Adrenal gland (tissue), 12 donors: ENCODE data around the gene PRPF6. TPM values are rescaled to one million over a fixed set of nuclear protein-coding genes. Genes with fewer than 3 reads are reported as not detected.
"Not testable (repeated sequence)": the region's sequence is repeated elsewhere in the genome, so short reads cannot be mapped to it uniquely, and the experiment has no call there.

Experiments
- DNase-seq, 7 donors: peaks; one replicate each; pipeline ENCODE4 v3.0.0-alpha.2; 2019 to 2020
- H3K27ac ChIP-seq, 5 donors: fragments of 200-600 bp; sonication (generic) in 4 of 5; 1 replicate in 3 of 5; 2 replicates in 2 of 5; pipeline versions ENCODE4 v1.5.1 to v1.8.0; 2016 to 2020; ENCODE audit warnings: mild to moderate bottlenecking in 1 of 5
- H3K27me3 ChIP-seq: fragments of 200-600 bp; 2 replicates; pipeline ENCODE4 v1.8.0; 2021
- H3K36me3 ChIP-seq, 2 donors: fragments of 200-600 bp; replicated peaks in 1 of 2; 1 replicate in 1 of 2; 2 replicates in 1 of 2; pipeline versions ENCODE4 v1.5.1 to v1.8.0; 2018 to 2022
- H3K4me1 ChIP-seq, 2 donors: fragments of 200-600 bp; replicated peaks in 1 of 2; 1 replicate in 1 of 2; 2 replicates in 1 of 2; pipeline versions ENCODE4 v1.5.1 to v1.8.0; 2018 to 2021
- H3K4me3 ChIP-seq, 4 donors: fragments of 200-600 bp; sonication (generic) in 3 of 4; one replicate each; pipeline ENCODE4 v1.5.1; 2016 to 2018
- H3K9me3 ChIP-seq, 3 donors: fragments of 200-600 bp; sonication (generic) in 1 of 3; replicated peaks in 1 of 3; 1 replicate in 2 of 3; 2 replicates in 1 of 3; pipeline versions ENCODE4 v1.5.1 to v1.8.0; 2016 to 2021
- CTCF ChIP-seq, 6 experiments: fragments of 450-650 bp in 4 of 6; fragments of 200-600 bp in 2 of 6; sonication (generic) in 1 of 6; IDR thresholded peaks; 1 replicate in 5 of 6; 2 replicates in 1 of 6; pipeline versions ENCODE4 v1.5.1 to v1.8.0; 2016 to 2021; ENCODE audit warnings: antibody characterized with exemption in 6 of 6, mild to moderate bottlenecking in 2 of 6, moderate library complexity in 1 of 6
- POLR2A ChIP-seq, 2 donors: fragments of 450-650 bp; IDR thresholded peaks; one replicate each; pipeline ENCODE4 v1.6.1; 2017; ENCODE audit warnings: antibody characterized with exemption in 2 of 2, mild to moderate bottlenecking in 2 of 2, moderate library complexity in 1 of 2
- WGBS, 4 donors: extraction: QIAGEN DNeasy Blood & Tissue Kit in 2 of 4; methylation state at CpG; one replicate each; pipeline versions ENCODE4 v1.1.5 to v1.1.7; 2013 to 2017; 5-methylcytosine and 5-hydroxymethylcytosine counted together
- intact Hi-C, 2 donors: fragments of 100-400 bp; cut with DNase I; formaldehyde crosslinking; loops; one replicate each; pipeline versions ENCODE4 v1.14.1 to v1.15.0; 2022 to 2023
- polyA plus RNA-seq, 3 donors: library from polyadenylated mRNA; stranded (reverse); fragments of 200-250 nt in 2 of 3; fragments of 350-450 nt in 1 of 3; fragmentation: Illumina TruSeq in 1 of 3; extraction: RNeasy Lipid Tissue Mini Kit (QIAGEN cat#74804) in 1 of 3; gene quantifications; one replicate each; pipeline ENCODE4 v1.2.3, GENCODE V29; 2013 to 2014
- total RNA-seq, 9 donors: library from RNA; depleted of rRNA in 4 of 9; stranded (reverse); fragments of >200 nt in 4 of 9; fragments of 120-200 nt in 1 of 9; fragmentation: NEBNext Ultra II Directional in 1 of 9; extraction: Animal tissue kit (Norgen Biotek cat#: 25700) in 1 of 9; gene quantifications; one replicate each; pipeline versions ENCODE4 v1.1.0 to v1.2.4, GENCODE V29; 2013 to 2023
- donor health status: healthy with polysubstance abuse.
- donor health status: Bipolar disorder and iron deficiency.
- donor health status: DM: yes; HTN: yes; CAD: no.
- donor health status: DM: no; HTN: no; CAD: no.
- donor health status: DM: no; HTN: no; CAD: no.
- donor health status: DM: yes; HTN: yes; CAD: no.

Gene PRPF6
- total and polyA plus RNA-seq, 12 donors: 48.3 to 73.9 (median 55.3) TPM

GRCh38 chr20:63957690-63958441, 23.1 kb upstream of the PRPF6 start:
- Histone ChIP-seq H3K27me3 (no peaks in the 10 kb centered on the region), H3K4me3 (no peak overlapping the region), H3K9me3 (no peaks in the 10 kb centered on the region), H3K36me3 (peaks cover 0 to 29% of the 10 kb centered on the region in 2 donors), H3K27ac (peak overlapping the region in 4 of 5 donors; percentile 18 to 75 (median 56)), H3K4me1 (peaks cover 4 to 28% of the 10 kb centered on the region in 2 donors)
- peak in 1 of 7 donors; percentile 38 for DNase-seq
- 56 to 82% (median 66%) methylated on average over 6 to 13 of the region's 13 CpGs for WGBS, 4 donors
- TF ChIP-seq CTCF (IDR thresholded peaks at IDR 0.05) (no peak), POLR2A (IDR thresholded peaks at IDR 0.05) (no peak)
- intact Hi-C loops: no loop called here

GRCh38 chr20:63958471-63958870, 22.5 kb upstream of the PRPF6 start:
- 57 to 74% (median 72%) methylated on average over 3 to 4 of the region's 4 CpGs for WGBS, 4 donors
- TF ChIP-seq POLR2A (IDR thresholded peaks at IDR 0.05): no peak
- TF ChIP-seq CTCF (IDR thresholded peaks at IDR 0.05): no peak
- H3K4me3 ChIP-seq: no peak overlapping the region
- H3K27me3 ChIP-seq: no peaks in the 10 kb centered on the region
- H3K4me1 ChIP-seq: peaks cover 4 to 28% of the 10 kb centered on the region in 2 donors
- no peak for DNase-seq
- peaks cover 0 to 35% of the 10 kb centered on the region in 2 donors for H3K36me3 ChIP-seq
- no peak overlapping the region for H3K27ac ChIP-seq
- no peaks in the 10 kb centered on the region for H3K9me3 ChIP-seq
- intact Hi-C loops: no loop called here

- no peak for TF ChIP-seq POLR2A (IDR thresholded peaks at IDR 0.05)
- no peak for TF ChIP-seq CTCF (IDR thresholded peaks at IDR 0.05)
- no peak for DNase-seq
- peaks cover 3 to 21% of the 10 kb centered on the region in 2 donors for H3K4me1 ChIP-seq
- H3K4me3 ChIP-seq: no peak overlapping the region
- WGBS, 4 donors: 88 to 93% (median 91%) methylated on average over 2 to 10 of the region's 10 CpGs
- no peaks in the 10 kb centered on the region for H3K27me3 ChIP-seq
- H3K9me3 ChIP-seq: no peaks in the 10 kb centered on the region
- H3K36me3 ChIP-seq: peaks cover 0 to 42% of the 10 kb centered on the region in 2 donors
- intact Hi-C loops: no loop called here
- no peak overlapping the region for H3K27ac ChIP-seq
Observed at GRCh38 chr20:63958964-63959698, 21.8 kb upstream of the PRPF6 start.

GRCh38 chr20:63959699-63960075, 21.2 kb upstream of the PRPF6 start:
- intact Hi-C loops: no loop called here
- H3K4me1 ChIP-seq: peaks cover 0 to 15% of the 10 kb centered on the region in 2 donors
- H3K4me3 ChIP-seq: no peak overlapping the region
- no peaks in the 10 kb centered on the region for H3K9me3 ChIP-seq
- H3K27me3 ChIP-seq: no peaks in the 10 kb centered on the region
- H3K36me3 ChIP-seq: peaks cover 0 to 47% of the 10 kb centered on the region in 2 donors
- WGBS, 4 donors: 86 to 95% (median 91%) methylated on average over 16 to 17 of the region's 17 CpGs
- no peak for TF ChIP-seq CTCF (IDR thresholded peaks at IDR 0.05)
- no peak for TF ChIP-seq POLR2A (IDR thresholded peaks at IDR 0.05)
- no peak overlapping the region for H3K27ac ChIP-seq
- DNase-seq: no peak

GRCh38 chr20:63960654-63961621, 20.0 kb upstream of the PRPF6 start:
- H3K4me3 ChIP-seq, H3K9me3 ChIP-seq, DNase-seq, H3K4me1 ChIP-seq, intact Hi-C loops, H3K27ac ChIP-seq, H3K27me3 ChIP-seq: not testable (repeated sequence)
- peaks cover 0 to 47% of the 10 kb centered on the region in 2 donors for H3K36me3 ChIP-seq
- 81 to 96% (median 91%) methylated on average over 7 to 14 of the region's 15 CpGs for WGBS, 4 donors
